Hepatocyte (in vitro differentiated cells): Measurements from ENCODE around the gene ATG101.

Experiments used
- CTCF ChIP-seq: fragments of 200-600 bp; sonication (generic); IDR thresholded peaks from 2 replicates; pipeline ENCODE4 v1.5.1; 2016; ENCODE audit warnings: antibody characterized with exemption, mild to moderate bottlenecking; ENCODE audit not compliant: poor library complexity
- EZH2phosphoT487 ChIP-seq: fragments of 200-600 bp; sonication (generic); IDR thresholded peaks from one replicate; pipeline ENCODE4 v1.6.1; 2018; ENCODE audit warnings: antibody characterized with exemption, mild to moderate bottlenecking, low read depth, moderate library complexity; ENCODE audit not compliant: unreplicated experiment, severe bottlenecking

- no peak for TF ChIP-seq CTCF
- TF ChIP-seq EZH2phosphoT487 = no peak
Observed at GRCh38 chr12:52089491-52089890, 19.7 kb downstream of the ATG101 start.
